OCI-LY7 (cell line): ENCODE data around the gene HUS1B.

Experiments
- CTCF ChIP-seq: fragments of 200-600 bp; sonication (generic); conservative IDR thresholded peaks from 2 replicates; pipeline ENCODE4 v1.5.1; 2014; ENCODE audit warnings: mild to moderate bottlenecking, antibody characterized with exemption, low read length, moderate library complexity, mixed read lengths
- EZH2phosphoT487 ChIP-seq: fragments of 200-600 bp; sonication (generic); IDR thresholded peaks from 2 replicates; pipeline ENCODE4 v1.6.1; 2018; ENCODE audit warnings: low read depth, borderline replicate concordance, mild to moderate bottlenecking, mixed run types, antibody characterized with exemption, low read length, moderate library complexity, mixed read lengths

- TF ChIP-seq CTCF = no peak
- no peak for TF ChIP-seq EZH2phosphoT487
These were observed 44.3 kb upstream of the HUS1B start for GRCh38 chr6:701215-701614.
